ENCODE data around the gene DSCAM.

- TF ChIP-seq HDAC2 (IDR thresholded peaks at IDR 0.05) (no peak), RELA (IDR thresholded peaks at IDR 0.05; ENCODE audit: borderline replicate concordance, partially characterized antibody) (no peak)
Measured at GRCh38 chr21:40623528-40623927, 223.4 kb downstream of the DSCAM start.

All from GM12878 (cell line).